Lower lobe of right lung (tissue), 2 donors: ENCODE data around the gene HMGN3. TPM values are rescaled to one million over a fixed set of nuclear protein-coding genes. Genes with fewer than 3 reads are reported as not detected.

ENCODE experiments used
- ATAC-seq, 2 donors: fragments of 200-7000 bp; cut with Tn5 transposase; one replicate each; pipeline ENCODE4 v1.9.1; 2020 to 2022; ENCODE audit warnings: mild to moderate bottlenecking in 2 of 2, moderate library complexity in 2 of 2
- DNase-seq: peaks from one replicate; pipeline ENCODE4 v3.0.0-alpha.2; 2020
- H3K27ac ChIP-seq: fragments of 200-600 bp; one replicate; pipeline ENCODE4 v1.8.0; 2022
- H3K27me3 ChIP-seq: fragments of 200-600 bp; one replicate; pipeline ENCODE4 v1.8.0; 2022; ENCODE audit warnings: low read depth
- H3K36me3 ChIP-seq: fragments of 200-600 bp; one replicate; pipeline ENCODE4 v1.8.0; 2022; ENCODE audit warnings: mild to moderate bottlenecking
- H3K4me1 ChIP-seq: fragments of 200-600 bp; one replicate; pipeline ENCODE4 v1.8.0; 2022
- H3K4me3 ChIP-seq: fragments of 200-600 bp; one replicate; pipeline ENCODE4 v1.8.0; 2022; ENCODE audit warnings: mild to moderate bottlenecking
- H3K9me3 ChIP-seq: fragments of 200-600 bp; one replicate; pipeline ENCODE4 v1.8.0; 2022
- intact Hi-C: fragments of 100-400 bp; cut with DNase I; formaldehyde crosslinking; loops from one replicate; pipeline ENCODE4 v1.11.0; 2022
- total RNA-seq: library from RNA; stranded (reverse); fragmentation: NEBNext Ultra II Directional; extraction: Animal tissue kit (Norgen Biotek cat#: 25700); gene quantifications from one replicate; pipeline ENCODE4 v1.2.1, GENCODE V29; 2021
- TF ChIP-seq, protein P1 (sequence below): fragments of 200-600 bp; IDR thresholded peaks from one replicate; pipeline ENCODE4 v1.8.0; 2022; ENCODE audit warnings: antibody characterized with exemption, mild to moderate bottlenecking
- donor health status: DM: no; HTN: yes; CAD: no; lungs with severe emphysema.

The HMGN3 gene
- total RNA-seq, 1 donor from 2014 or later = 98.7 TPM

DNA sequence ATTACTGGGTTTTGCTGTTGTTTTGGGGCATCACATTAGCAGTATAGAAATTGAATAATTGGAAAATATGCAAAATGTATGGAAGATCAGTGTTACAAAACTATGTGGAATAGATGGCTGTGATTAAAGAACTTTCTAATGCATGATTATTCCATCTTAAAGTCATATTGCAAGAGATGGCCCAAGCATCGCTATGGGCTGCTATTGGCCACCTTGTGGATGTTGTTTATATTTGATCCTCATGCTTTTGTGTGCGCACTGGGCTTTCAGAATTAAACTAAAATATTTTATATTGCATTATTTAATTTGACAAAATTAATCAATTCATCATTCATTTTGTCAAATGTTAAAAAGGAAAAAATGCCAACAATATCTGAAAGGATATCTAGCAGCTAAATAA lies 16.1 kb upstream of the HMGN3 start:
- no peak for ATAC-seq
- intact Hi-C loops = no loop called here
- H3K9me3 ChIP-seq = no peaks in the 10 kb centered on the region

DNA sequence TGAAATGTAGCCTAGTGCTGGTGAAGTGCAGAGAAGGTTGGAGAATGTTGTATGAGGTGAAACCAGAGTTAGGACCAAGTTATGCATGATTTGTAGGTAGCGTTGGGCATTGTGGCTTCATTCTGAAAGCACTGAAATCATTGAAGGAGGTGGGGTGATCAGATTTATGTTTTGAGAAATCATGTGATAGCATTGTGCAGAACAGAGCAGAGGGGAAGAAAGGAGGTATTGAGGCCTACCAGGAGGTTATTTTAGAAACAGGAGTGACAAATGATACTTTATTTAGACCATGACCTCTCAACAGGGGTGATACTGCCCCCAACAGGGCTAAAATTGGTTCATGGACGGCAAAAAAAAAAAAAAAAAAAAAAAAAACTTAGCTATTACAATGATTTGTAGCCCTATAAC lies 15.6 kb upstream of the HMGN3 start:
- TF ChIP-seq, protein P1, sequence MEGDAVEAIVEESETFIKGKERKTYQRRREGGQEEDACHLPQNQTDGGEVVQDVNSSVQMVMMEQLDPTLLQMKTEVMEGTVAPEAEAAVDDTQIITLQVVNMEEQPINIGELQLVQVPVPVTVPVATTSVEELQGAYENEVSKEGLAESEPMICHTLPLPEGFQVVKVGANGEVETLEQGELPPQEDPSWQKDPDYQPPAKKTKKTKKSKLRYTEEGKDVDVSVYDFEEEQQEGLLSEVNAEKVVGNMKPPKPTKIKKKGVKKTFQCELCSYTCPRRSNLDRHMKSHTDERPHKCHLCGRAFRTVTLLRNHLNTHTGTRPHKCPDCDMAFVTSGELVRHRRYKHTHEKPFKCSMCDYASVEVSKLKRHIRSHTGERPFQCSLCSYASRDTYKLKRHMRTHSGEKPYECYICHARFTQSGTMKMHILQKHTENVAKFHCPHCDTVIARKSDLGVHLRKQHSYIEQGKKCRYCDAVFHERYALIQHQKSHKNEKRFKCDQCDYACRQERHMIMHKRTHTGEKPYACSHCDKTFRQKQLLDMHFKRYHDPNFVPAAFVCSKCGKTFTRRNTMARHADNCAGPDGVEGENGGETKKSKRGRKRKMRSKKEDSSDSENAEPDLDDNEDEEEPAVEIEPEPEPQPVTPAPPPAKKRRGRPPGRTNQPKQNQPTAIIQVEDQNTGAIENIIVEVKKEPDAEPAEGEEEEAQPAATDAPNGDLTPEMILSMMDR = peak; percentile 36
- H3K9me3 ChIP-seq = no peaks in the 10 kb centered on the region
- H3K27me3 ChIP-seq = no peaks in the 10 kb centered on the region
- H3K4me1 ChIP-seq = no peaks in the 10 kb centered on the region
- intact Hi-C loops = no loop called here
- ATAC-seq = no peak
- no peak for DNase-seq
- H3K27ac ChIP-seq = no peak overlapping the region
- H3K36me3 ChIP-seq = no peaks in the 10 kb centered on the region
- no peak overlapping the region for H3K4me3 ChIP-seq

More for the DNA sequence above, 16.1 kb upstream of the HMGN3 start:
- Histone ChIP-seq H3K4me3 (no peak overlapping the region), H3K36me3 (no peaks in the 10 kb centered on the region), H3K4me1 (no peaks in the 10 kb centered on the region), H3K27ac (no peak overlapping the region), H3K27me3 (no peaks in the 10 kb centered on the region)
- TF ChIP-seq, protein P1 = no peak
- DNase-seq = no peak

DNA sequence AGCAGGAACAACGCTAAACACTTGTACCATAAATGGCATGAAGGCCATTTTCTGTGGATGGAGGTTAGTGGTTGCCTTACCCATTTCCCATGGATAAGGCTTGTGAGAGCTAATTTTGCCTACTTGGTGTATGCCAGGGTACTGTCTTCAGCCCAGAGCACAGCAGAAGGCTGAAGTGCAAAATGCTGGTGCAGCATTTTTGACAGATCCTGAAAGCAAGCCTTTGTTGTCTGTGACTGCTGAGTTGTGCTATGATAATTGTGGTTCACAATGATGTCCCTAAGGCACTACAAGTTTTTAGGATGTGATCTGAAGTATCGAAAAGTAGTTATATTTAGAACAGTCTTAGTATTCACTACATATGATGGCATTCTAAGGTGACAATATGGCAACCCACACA lies 14.7 kb upstream of the HMGN3 start:
- TF ChIP-seq, protein P1 = no peak
- Histone ChIP-seq H3K9me3 (no peaks in the 10 kb centered on the region), H3K27me3 (no peaks in the 10 kb centered on the region), H3K27ac (no peak overlapping the region), H3K4me3 (no peak overlapping the region), H3K36me3 (no peaks in the 10 kb centered on the region), H3K4me1 (no peaks in the 10 kb centered on the region)
- ATAC-seq = no peak
- intact Hi-C loops = no loop called here
- DNase-seq = no peak

DNA sequence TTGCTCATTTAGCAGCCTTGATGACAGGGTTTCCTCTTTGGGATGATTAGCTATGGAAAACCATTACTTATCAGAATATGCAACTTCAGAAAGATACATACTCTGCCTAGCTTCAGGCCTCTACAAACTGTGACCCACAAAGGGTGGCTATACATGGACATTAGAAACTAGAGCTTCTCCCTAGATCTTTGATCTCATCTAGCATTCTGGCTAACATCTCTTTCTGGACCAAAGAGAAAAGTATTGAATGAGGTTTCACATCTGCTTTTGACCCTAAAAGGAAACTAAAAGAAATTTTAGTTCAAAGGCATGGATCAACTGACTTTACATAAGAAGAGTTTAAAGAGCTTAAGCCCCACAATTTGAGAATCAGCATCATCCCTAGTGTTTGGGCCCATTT lies 12.4 kb upstream of the HMGN3 start:
- TF ChIP-seq, protein P1 = no peak
- ATAC-seq = no peak
- no peak for DNase-seq
- no peaks in the 10 kb centered on the region for H3K36me3 ChIP-seq
- no peaks in the 10 kb centered on the region for H3K27me3 ChIP-seq
- H3K4me3 ChIP-seq = no peak overlapping the region
- H3K27ac ChIP-seq = no peak overlapping the region
- intact Hi-C loops = no loop called here
- H3K9me3 ChIP-seq = no peaks in the 10 kb centered on the region
- H3K4me1 ChIP-seq = no peaks in the 10 kb centered on the region

DNA sequence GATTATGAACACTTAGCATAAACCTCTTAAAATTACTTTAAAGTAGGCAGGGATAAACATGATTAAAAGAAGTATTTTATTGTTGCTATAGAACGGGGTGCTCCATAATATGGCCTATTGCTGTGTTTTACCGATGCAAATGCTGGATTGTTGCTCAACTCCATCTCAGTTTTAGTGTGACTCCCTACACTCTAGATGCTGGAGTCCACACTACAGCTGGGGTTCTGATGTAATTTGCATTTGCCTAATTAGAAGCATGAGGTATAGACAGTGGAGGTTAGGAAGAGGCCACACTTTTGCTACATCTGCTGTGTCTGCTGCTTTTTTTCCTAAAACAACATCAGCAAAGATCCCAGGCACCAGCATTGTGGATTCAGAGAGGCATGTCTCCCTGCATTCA lies 6.7 kb upstream of the HMGN3 start:
- no peaks in the 10 kb centered on the region for H3K9me3 ChIP-seq
- TF ChIP-seq, protein P1 = no peak
- peaks cover 13% of the 10 kb centered on the region for H3K4me1 ChIP-seq
- intact Hi-C loops = no loop called here
- H3K36me3 ChIP-seq = no peaks in the 10 kb centered on the region
- no peak overlapping the region for H3K4me3 ChIP-seq
- H3K27ac ChIP-seq = no peak overlapping the region
- H3K27me3 ChIP-seq = no peaks in the 10 kb centered on the region
- DNase-seq (no peak), ATAC-seq (no peak)

DNA sequence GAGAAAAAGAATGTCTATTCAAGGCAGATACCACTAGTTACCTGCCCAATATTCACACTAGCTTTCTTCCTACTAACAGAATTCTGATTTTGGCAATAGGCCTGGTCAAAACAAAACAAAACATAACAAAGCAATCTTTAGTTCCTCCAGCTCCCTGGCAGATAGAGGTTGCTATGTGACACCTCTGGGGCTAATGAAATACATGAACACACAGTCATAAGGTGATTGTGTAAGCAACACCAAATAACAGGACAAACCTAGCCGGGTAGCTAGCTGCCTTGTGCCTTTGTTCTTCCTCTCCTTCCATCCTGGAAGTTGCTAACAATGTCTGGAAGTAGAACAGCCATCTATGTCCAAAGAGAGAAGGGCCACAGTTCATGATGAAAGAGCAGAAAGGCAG lies 6.0 kb upstream of the HMGN3 start:
- ATAC-seq = peak; percentile 35 to 41
- Histone ChIP-seq H3K9me3 (no peaks in the 10 kb centered on the region), H3K27ac (no peak overlapping the region), H3K36me3 (no peaks in the 10 kb centered on the region), H3K4me3 (no peak overlapping the region), H3K4me1 (peaks cover 13% of the 10 kb centered on the region), H3K27me3 (no peaks in the 10 kb centered on the region)
- TF ChIP-seq, protein P1 = no peak
- intact Hi-C loops = no loop called here
- no peak for DNase-seq
